HCT116 (cell line): ENCODE measurements around the gene RAB33B. TPM values are rescaled to one million over a fixed set of nuclear protein-coding genes. Genes with fewer than 3 reads are reported as not detected.

ENCODE experiments used
- ATAC-seq: fragments of 200-7000 bp; cut with Tn5 transposase; 2 replicates; pipeline ENCODE4 v1.9.1; 2020; ENCODE audit warnings: mild to moderate bottlenecking, moderate library complexity
- BruUV-seq: library from RNA; stranded (reverse); fragments of 400-500 nt; replicated peaks from 2 replicates; lab custom pipeline; 2021; lab: Mats Ljungman, UMichigan
- CTCF ChIA-PET: fragments of 300-600 bp; sonication (Branson Sonifier 250); formaldehyde crosslinking; loops from one replicate; lab custom pipeline; 2021; ENCODE audit warnings: antibody characterized with exemption; lab: Charles Lee
- POLR2A ChIA-PET: fragments of 300-600, 350-600 bp; sonication (Branson Sonifier 250); formaldehyde crosslinking; loops from one replicate; lab custom pipeline; 2021; ENCODE audit warnings: antibody characterized with exemption; lab: Charles Lee
- RAD21 ChIA-PET, 2 experiments: fragments of 300-600 bp; sonication (Branson Sonifier 250); formaldehyde crosslinking; loops; one replicate each; lab custom pipeline; 2023; ENCODE audit warnings: low total read pairs in 2 of 2; ENCODE audit not compliant: uncharacterized antibody in 2 of 2, unreplicated experiment in 2 of 2, low non-redundant PET in 1 of 2; lab: Charles Lee
- DNase-seq: peaks from one replicate; pipeline ENCODE4 v3.0.0-alpha.2; 2010; ENCODE audit warnings: low read depth, low spot score
- H2AFZ ChIP-seq: fragments of 200-600 bp; shearing (Covaris generic), sonication (generic); 2 replicates; pipeline ENCODE4 v1.6.1; 2017; ENCODE audit warnings: low read depth, mixed run types, mixed read lengths, antibody characterized with exemption, low read length; ENCODE audit not compliant: poor library complexity, severe bottlenecking
- H3K27ac ChIP-seq: 2 replicates; pipeline ENCODE4 v1.5.1; 2012; ENCODE audit warnings: low read depth, low read length
- H3K27me3 ChIP-seq: fragments of 200-600 bp; sonication (generic); 2 replicates; pipeline ENCODE4 v1.6.1; 2016; ENCODE audit warnings: mixed run types, low read length, mixed read lengths; ENCODE audit not compliant: insufficient read depth
- H3K36me3 ChIP-seq, 2 experiments: fragments of 200-500 bp in 1 of 2; fragments of 200-600 bp in 1 of 2; sonication (Bioruptor generic) in 1 of 2; sonication (generic) in 1 of 2; 2 replicates each; pipeline versions ENCODE4 v1.5.1 to v1.6.1; 2014 to 2016; ENCODE audit warnings: low read length in 2 of 2, inconsistent platforms in 1 of 2, mixed read lengths in 1 of 2, mixed run types in 1 of 2; ENCODE audit not compliant: insufficient read depth in 2 of 2, control insufficient read depth in 1 of 2
- H3K4me1 ChIP-seq, 2 experiments: fragments of 200-600 bp in 1 of 2; sonication (generic) in 1 of 2; 2 replicates each; pipeline versions ENCODE4 v1.5.1 to v1.6.1; 2012 to 2017; ENCODE audit warnings: low read length in 2 of 2, inconsistent platforms in 1 of 2, mild to moderate bottlenecking in 1 of 2, mixed read lengths in 1 of 2, mixed run types in 1 of 2, moderate library complexity in 1 of 2; ENCODE audit not compliant: insufficient read depth in 2 of 2, control insufficient read depth in 1 of 2
- H3K4me2 ChIP-seq: fragments of 200-600 bp; sonication (generic); 2 replicates; pipeline ENCODE4 v1.6.1; 2017; ENCODE audit warnings: mixed run types, low read length, mixed read lengths
- H3K4me3 ChIP-seq, 2 experiments: fragments of 200-600 bp in 1 of 2; sonication (generic) in 1 of 2; replicated peaks in 1 of 2; 2 replicates each; pipeline ENCODE4 v1.5.1; 2011 to 2016; ENCODE audit warnings: low read length in 2 of 2, control low read depth in 1 of 2, low read depth in 1 of 2, mild to moderate bottlenecking in 1 of 2, mixed read lengths in 1 of 2, mixed run types in 1 of 2
- H3K79me2 ChIP-seq: fragments of 200-600 bp; sonication (generic); 2 replicates; pipeline ENCODE4 v1.6.1; 2017; ENCODE audit warnings: mild to moderate bottlenecking, mixed run types, low read length, moderate library complexity, mixed read lengths; ENCODE audit not compliant: insufficient read depth
- H3K9ac ChIP-seq: fragments of 200-600 bp; sonication (generic); 2 replicates; pipeline ENCODE4 v1.6.1; 2016; ENCODE audit warnings: low read length, mixed read lengths
- H3K9me2 ChIP-seq: fragments of 200-600 bp; sonication (generic), shearing (Covaris generic); 2 replicates; pipeline ENCODE4 v1.6.1; 2017; ENCODE audit warnings: mixed run types, mild to moderate bottlenecking, moderate library complexity; ENCODE audit not compliant: insufficient read depth
- H3K9me3 ChIP-seq, 2 experiments: fragments of 200-500 bp in 1 of 2; fragments of 200-600 bp in 1 of 2; sonication (Bioruptor generic) in 1 of 2; sonication (generic) in 1 of 2; 2 replicates each; pipeline ENCODE4 v1.6.1; 2014 to 2017; ENCODE audit warnings: low read length in 2 of 2, mixed read lengths in 2 of 2, inconsistent platforms in 1 of 2, low read depth in 1 of 2, mild to moderate bottlenecking in 1 of 2, mixed run types in 1 of 2, moderate library complexity in 1 of 2; ENCODE audit not compliant: control insufficient read depth in 1 of 2, insufficient read depth in 1 of 2
- H4K20me1 ChIP-seq: fragments of 200-600 bp; sonication (generic), shearing (Covaris generic); 2 replicates; pipeline ENCODE4 v1.6.1; 2017; ENCODE audit warnings: mixed run types, mild to moderate bottlenecking, moderate library complexity; ENCODE audit not compliant: insufficient read depth
- CTCF ChIP-seq, 3 experiments: fragments of 200-600 bp in 1 of 3; sonication (generic) in 1 of 3; IDR thresholded peaks in 2 of 3; conservative IDR thresholded peaks in 1 of 3; 2 replicates each; pipeline ENCODE4 v1.5.1; 2012 to 2017; ENCODE audit warnings: low read depth in 2 of 3, low read length in 2 of 3, antibody characterized with exemption in 1 of 3, borderline replicate concordance in 1 of 3, control low read depth in 1 of 3, mild to moderate bottlenecking in 1 of 3, mixed read lengths in 1 of 3, mixed run types in 1 of 3, moderate library complexity in 1 of 3; ENCODE audit not compliant: insufficient read depth in 1 of 3
- ELF1 ChIP-seq: IDR thresholded peaks from 2 replicates; pipeline ENCODE4 v1.6.1; 2012; ENCODE audit warnings: low read depth, borderline replicate concordance
- EZH2phosphoT487 ChIP-seq: fragments of 200-600 bp; IDR thresholded peaks from 2 replicates; pipeline ENCODE4 v1.6.1; 2018; ENCODE audit warnings: antibody characterized with exemption, borderline replicate concordance
- FOSL1 ChIP-seq: IDR thresholded peaks from 2 replicates; pipeline ENCODE4 v1.6.1; 2012; ENCODE audit warnings: low read depth
- POLR2A ChIP-seq: IDR thresholded peaks from 2 replicates; pipeline ENCODE4 v1.7.0; 2011; ENCODE audit warnings: borderline replicate concordance; ENCODE audit not compliant: insufficient read depth, insufficient read length; ENCODE audit errors: extremely low read depth
- RAD21 ChIP-seq: IDR thresholded peaks from 2 replicates; pipeline ENCODE4 v1.6.1; 2012; ENCODE audit warnings: low read depth, mild to moderate bottlenecking
- REST ChIP-seq: IDR thresholded peaks from 2 replicates; pipeline ENCODE4 v1.6.1; 2012; ENCODE audit warnings: low read depth
- SIN3A ChIP-seq: IDR thresholded peaks from 2 replicates; pipeline ENCODE4 v1.6.1; 2012; ENCODE audit warnings: low read depth
- SRF ChIP-seq: IDR thresholded peaks from 2 replicates; pipeline ENCODE4 v1.6.1; 2012; ENCODE audit warnings: low read depth
- YY1 ChIP-seq: IDR thresholded peaks from 2 replicates; pipeline ENCODE4 v1.6.1; 2011; ENCODE audit warnings: low read length, low read depth, moderate library complexity, mild to moderate bottlenecking; ENCODE audit not compliant: insufficient replicate concordance; ENCODE audit errors: extremely low read depth
- intact Hi-C: fragments of 100-400 bp; cut with micrococcal nuclease; formaldehyde crosslinking; loops from 2 replicates; pipeline ENCODE4 v1.10.0; 2022
- total RNA-seq: library from RNA; stranded (reverse); gene quantifications from one replicate; pipeline ENCODE4 v1.2.1, GENCODE V29; 2021; ENCODE audit not compliant: unreplicated experiment

The RAB33B gene
- total RNA-seq, 1 experiment from 2014 or later = 5.4 TPM

- Histone ChIP-seq H3K9me2 (no peaks in the 10 kb centered on the region), H3K9ac (no peak overlapping the region), H3K9me3 (no peaks in the 10 kb centered on the region)
- intact Hi-C loops = loop anchor here (10.0 kb wide), 2 partner anchors 119 to 239 kb away; no protein-coding TSS in a partner anchor
- POLR2A ChIA-PET = no interaction called here
- CTCF ChIA-PET = interaction anchor here (1.1 kb wide), 1 partner anchor 37 kb away, joined by 3 read pairs; no protein-coding TSS in a partner anchor
- ATAC-seq = peak; percentile 69
- peak; percentile 34 for DNase-seq
- TF ChIP-seq RAD21 (peak; percentile 46), CTCF (IDR thresholded peaks at IDR 0.05 in 2 of 3, conservative IDR thresholded peaks at IDR 0.05 in 1 of 3; ENCODE audit: borderline replicate concordance in 1 of 3, insufficient read depth in 1 of 3, low read depth in 2 of 3, low read length in 2 of 3) (peak; percentile 48 to 71 (median 52); a peak in 5 of 6 replicates), SIN3A (no peak)
- TF ChIP-seq, all 23 proteins: peak for 2
- no peaks in the 10 kb centered on the region for H4K20me1 ChIP-seq
- RAD21 ChIA-PET = no interaction called here
- no TSS peak for BruUV-seq
- no peak overlapping the region for H3K4me3 ChIP-seq
- H3K27me3 ChIP-seq = no peaks in the 10 kb centered on the region
- H3K4me2 ChIP-seq = no peak overlapping the region
- no peak overlapping the region for H3K27ac ChIP-seq
- H3K36me3 ChIP-seq = peaks cover 0 to 4% of the 10 kb centered on the region in 2 experiments; a peak in 2 of 4 replicates
- no peaks in the 10 kb centered on the region for H3K79me2 ChIP-seq
- no peaks in the 10 kb centered on the region for H3K4me1 ChIP-seq
- no peak overlapping the region for H2AFZ ChIP-seq
Observed at GRCh38 chr4:139416073-139416673, 37.7 kb upstream of the RAB33B start.

GRCh38 chr4:139419388-139419914 lies 34.5 kb upstream of the RAB33B start:
- intact Hi-C loops = loop anchor here (10.0 kb wide), 2 partner anchors 115 to 235 kb away; no protein-coding TSS in a partner anchor
- H3K79me2 ChIP-seq = no peaks in the 10 kb centered on the region
- H3K9me2 ChIP-seq = no peaks in the 10 kb centered on the region
- BruUV-seq = no TSS peak
- no peak for DNase-seq
- H3K4me2 ChIP-seq = no peak overlapping the region
- H3K9ac ChIP-seq = no peak overlapping the region
- H3K27me3 ChIP-seq = no peaks in the 10 kb centered on the region
- POLR2A ChIA-PET = no interaction called here
- no peaks in the 10 kb centered on the region for H3K9me3 ChIP-seq
- H3K4me1 ChIP-seq = no peaks in the 10 kb centered on the region
- TF ChIP-seq FOSL1 = no peak
- TF ChIP-seq SRF = no peak
- no peak for TF ChIP-seq YY1
- no peak for TF ChIP-seq REST
- TF ChIP-seq RAD21 = no peak
- TF ChIP-seq EZH2phosphoT487 = no peak
- TF ChIP-seq POLR2A = no peak
- TF ChIP-seq ELF1 = no peak
- H3K27ac ChIP-seq = no peak overlapping the region
- no peak overlapping the region for H3K4me3 ChIP-seq
- RAD21 ChIA-PET = no interaction called here
- CTCF ChIA-PET = no interaction called here
- ATAC-seq = no peak
- no peak overlapping the region for H2AFZ ChIP-seq
- no peaks in the 10 kb centered on the region for H4K20me1 ChIP-seq
- H3K36me3 ChIP-seq = peaks cover 0 to 4% of the 10 kb centered on the region in 2 experiments; a peak in 2 of 4 replicates
